Mesothelial cell of epicardium (in vitro differentiated cells): ENCODE results near the gene NINL. TPM values are rescaled to one million over a fixed set of nuclear protein-coding genes. Genes with fewer than 3 reads are reported as not detected.

ENCODE experiments used
- DNase-seq, 2 experiments: peaks; one replicate each; pipeline ENCODE4 v3.0.0; 2021; ENCODE audit warnings: low spot score in 2 of 2; ENCODE audit not compliant: unreplicated experiment in 2 of 2
- H3K27ac Mint-ChIP-seq: 2 replicates; pipeline ENCODE4 v1.8.0; 2021; ENCODE audit warnings: mixed read lengths
- H3K27me3 Mint-ChIP-seq: 2 replicates; pipeline ENCODE4 v1.8.0; 2021; ENCODE audit warnings: low read depth, mixed read lengths
- H3K36me3 Mint-ChIP-seq: 2 replicates; pipeline ENCODE4 v1.8.0; 2021; ENCODE audit warnings: mixed read lengths
- H3K4me1 Mint-ChIP-seq: 2 replicates; pipeline ENCODE4 v1.8.0; 2021; ENCODE audit warnings: mixed read lengths
- H3K4me3 Mint-ChIP-seq: 2 replicates; pipeline ENCODE4 v1.8.0; 2021; ENCODE audit warnings: mild to moderate bottlenecking, moderate library complexity, mixed read lengths
- H3K9me3 Mint-ChIP-seq: 2 replicates; pipeline ENCODE4 v1.8.0; 2021; ENCODE audit warnings: mixed read lengths
- total RNA-seq: library from RNA; stranded (reverse); gene quantifications from 3 replicates; pipeline ENCODE4 v1.2.1, GENCODE V29; 2021
- TF ChIP-seq, protein P1 (sequence below): fragments of 200-600 bp; sonication (generic); IDR thresholded peaks from one replicate; pipeline ENCODE4 v1.5.0; 2021; ENCODE audit warnings: antibody characterized with exemption; ENCODE audit not compliant: unreplicated experiment

The NINL gene
- total RNA-seq, 1 donor from 2014 or later: 85.9 TPM

DNA sequence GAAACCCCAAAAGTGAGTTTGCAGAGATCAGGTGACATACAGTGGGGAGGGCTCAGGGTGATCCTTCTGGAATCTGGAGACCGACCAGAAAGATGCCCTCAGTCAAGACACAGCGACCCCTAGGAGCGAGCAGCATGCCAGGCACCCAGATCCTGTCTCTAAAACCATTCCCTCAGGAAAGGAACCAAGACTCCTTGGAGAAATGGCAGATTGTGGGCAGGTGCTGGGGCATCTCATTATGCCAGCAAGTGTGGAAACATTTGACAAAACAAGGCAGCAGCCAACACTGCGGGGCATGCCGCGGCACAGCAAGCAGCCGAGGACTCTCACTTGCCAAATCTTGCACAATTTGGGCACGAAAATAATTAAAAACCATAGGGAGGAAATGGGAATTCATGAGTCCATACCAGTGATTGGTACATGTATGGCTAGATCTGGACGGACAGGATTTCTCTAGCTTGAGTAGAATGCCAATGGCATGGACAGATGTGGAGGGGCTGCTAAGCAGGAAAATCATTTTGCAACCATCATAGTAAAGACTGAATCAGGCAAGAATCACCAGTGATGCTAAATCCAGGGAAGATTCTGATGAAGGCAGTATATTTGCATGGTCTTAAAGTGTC lies 101.0 kb downstream of the NINL start:
- no peak overlapping the region for H3K27ac Mint-ChIP-seq
- H3K36me3 Mint-ChIP-seq: peaks cover 34% of the 10 kb centered on the region
- no peaks in the 10 kb centered on the region for H3K9me3 Mint-ChIP-seq
- no peak for DNase-seq
- TF ChIP-seq, protein P1, sequence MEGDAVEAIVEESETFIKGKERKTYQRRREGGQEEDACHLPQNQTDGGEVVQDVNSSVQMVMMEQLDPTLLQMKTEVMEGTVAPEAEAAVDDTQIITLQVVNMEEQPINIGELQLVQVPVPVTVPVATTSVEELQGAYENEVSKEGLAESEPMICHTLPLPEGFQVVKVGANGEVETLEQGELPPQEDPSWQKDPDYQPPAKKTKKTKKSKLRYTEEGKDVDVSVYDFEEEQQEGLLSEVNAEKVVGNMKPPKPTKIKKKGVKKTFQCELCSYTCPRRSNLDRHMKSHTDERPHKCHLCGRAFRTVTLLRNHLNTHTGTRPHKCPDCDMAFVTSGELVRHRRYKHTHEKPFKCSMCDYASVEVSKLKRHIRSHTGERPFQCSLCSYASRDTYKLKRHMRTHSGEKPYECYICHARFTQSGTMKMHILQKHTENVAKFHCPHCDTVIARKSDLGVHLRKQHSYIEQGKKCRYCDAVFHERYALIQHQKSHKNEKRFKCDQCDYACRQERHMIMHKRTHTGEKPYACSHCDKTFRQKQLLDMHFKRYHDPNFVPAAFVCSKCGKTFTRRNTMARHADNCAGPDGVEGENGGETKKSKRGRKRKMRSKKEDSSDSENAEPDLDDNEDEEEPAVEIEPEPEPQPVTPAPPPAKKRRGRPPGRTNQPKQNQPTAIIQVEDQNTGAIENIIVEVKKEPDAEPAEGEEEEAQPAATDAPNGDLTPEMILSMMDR: no peak
- H3K27me3 Mint-ChIP-seq: no peaks in the 10 kb centered on the region
- peaks cover 3% of the 10 kb centered on the region for H3K4me1 Mint-ChIP-seq
- no peak overlapping the region for H3K4me3 Mint-ChIP-seq

DNA sequence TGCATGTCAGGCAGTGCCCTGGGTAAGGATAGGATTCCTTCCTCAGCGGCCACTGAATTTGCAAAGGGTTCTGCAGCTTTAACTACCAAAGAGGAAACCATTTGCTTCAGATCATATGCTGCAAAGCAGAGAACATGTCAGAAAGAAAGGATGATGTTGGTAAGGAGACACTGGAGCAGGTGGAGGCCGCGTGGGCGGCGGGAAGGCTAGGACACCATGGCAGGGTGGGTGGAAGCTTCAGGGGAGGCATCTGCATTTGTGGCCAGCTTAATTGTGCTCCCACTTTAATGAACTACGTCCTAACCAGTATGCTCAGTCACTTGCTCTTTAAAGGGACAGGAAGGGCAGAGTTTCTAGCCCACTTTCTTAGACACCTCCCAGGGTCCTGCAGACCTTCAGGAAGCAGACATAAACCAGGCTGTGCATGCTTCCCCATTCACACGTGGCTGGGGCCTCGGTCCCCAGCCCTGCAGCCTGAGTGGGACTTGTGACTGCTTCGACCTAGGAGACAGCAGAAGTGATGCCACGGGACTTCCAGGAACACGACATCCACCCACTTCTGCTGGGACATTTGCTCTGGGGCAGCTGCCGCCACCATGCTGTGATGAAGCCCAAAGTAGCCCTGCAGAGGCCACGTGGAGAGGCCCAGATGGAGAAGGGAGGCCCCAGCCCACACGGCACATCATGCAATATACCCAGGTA lies 101.7 kb downstream of the NINL start:
- peaks cover 3% of the 10 kb centered on the region for H3K4me1 Mint-ChIP-seq
- TF ChIP-seq, protein P1: no peak
- peaks cover 36% of the 10 kb centered on the region for H3K36me3 Mint-ChIP-seq
- DNase-seq: no peak
- H3K27ac Mint-ChIP-seq: no peak overlapping the region
- no peak overlapping the region for H3K4me3 Mint-ChIP-seq
- H3K9me3 Mint-ChIP-seq: no peaks in the 10 kb centered on the region
- H3K27me3 Mint-ChIP-seq: no peaks in the 10 kb centered on the region

DNA sequence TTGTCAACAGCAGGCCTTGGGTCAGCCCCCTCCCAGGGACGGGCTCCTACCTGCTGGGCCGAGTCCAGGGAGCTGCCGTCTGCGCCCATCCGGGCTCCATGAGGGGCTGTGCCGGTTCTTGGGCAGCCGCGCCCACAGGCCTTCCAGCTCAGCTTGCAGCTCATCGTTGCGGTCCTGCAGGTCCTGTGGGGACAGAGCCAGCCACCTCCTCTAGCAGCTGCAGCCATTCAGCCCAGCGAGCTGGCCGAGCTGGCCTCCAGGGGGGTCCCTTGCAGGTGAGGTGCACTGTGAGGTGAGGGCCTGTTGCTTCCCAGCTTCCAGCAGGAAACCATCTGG lies 103.4 kb downstream of the NINL start:
- H3K36me3 Mint-ChIP-seq: peaks cover 41% of the 10 kb centered on the region
- H3K4me3 Mint-ChIP-seq: no peak overlapping the region
- no peaks in the 10 kb centered on the region for H3K9me3 Mint-ChIP-seq
- no peak for DNase-seq
- H3K27ac Mint-ChIP-seq: no peak overlapping the region
- H3K27me3 Mint-ChIP-seq: no peaks in the 10 kb centered on the region
- peaks cover 3% of the 10 kb centered on the region for H3K4me1 Mint-ChIP-seq
- TF ChIP-seq, protein P1: no peak

DNA sequence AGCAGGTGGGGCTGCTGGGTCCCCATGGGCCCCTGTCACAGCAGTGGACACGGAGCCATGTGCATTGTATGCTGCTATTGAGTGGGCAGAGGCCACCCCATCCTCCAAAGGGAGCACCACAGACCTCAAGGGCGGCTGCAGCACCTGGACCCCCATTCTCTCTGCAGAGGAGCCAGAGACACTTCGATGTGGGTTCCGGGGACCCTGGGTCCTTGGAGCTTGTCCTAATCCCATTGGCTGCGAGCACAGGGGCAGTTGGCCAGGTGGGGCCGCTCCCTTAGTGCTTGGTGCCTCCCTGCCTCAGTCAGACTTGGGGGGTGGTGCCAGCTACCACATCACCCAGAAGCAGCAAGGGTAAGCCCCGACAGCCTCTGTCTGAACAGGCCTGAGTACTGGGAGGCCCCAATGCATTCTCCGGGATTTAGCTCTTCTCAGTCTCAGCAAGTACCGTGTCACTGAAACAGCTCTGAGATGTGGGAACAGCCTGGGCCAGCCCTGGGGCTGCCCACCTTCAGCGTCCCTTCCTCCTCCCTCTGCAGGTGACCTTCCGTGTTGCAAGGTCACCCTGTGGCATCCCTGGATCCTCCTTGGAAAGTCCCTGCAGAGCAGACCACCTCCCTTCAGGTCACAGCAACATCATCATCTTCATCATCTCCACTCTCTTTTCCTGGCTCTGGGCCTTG lies 104.0 kb downstream of the NINL start:
- TF ChIP-seq, protein P1: no peak
- Mint-ChIP-seq H3K36me3 (peaks cover 42% of the 10 kb centered on the region), H3K27ac (no peak overlapping the region), H3K4me3 (no peak overlapping the region), H3K9me3 (no peaks in the 10 kb centered on the region), H3K4me1 (peaks cover 3% of the 10 kb centered on the region), H3K27me3 (no peaks in the 10 kb centered on the region)
- DNase-seq: no peak

DNA sequence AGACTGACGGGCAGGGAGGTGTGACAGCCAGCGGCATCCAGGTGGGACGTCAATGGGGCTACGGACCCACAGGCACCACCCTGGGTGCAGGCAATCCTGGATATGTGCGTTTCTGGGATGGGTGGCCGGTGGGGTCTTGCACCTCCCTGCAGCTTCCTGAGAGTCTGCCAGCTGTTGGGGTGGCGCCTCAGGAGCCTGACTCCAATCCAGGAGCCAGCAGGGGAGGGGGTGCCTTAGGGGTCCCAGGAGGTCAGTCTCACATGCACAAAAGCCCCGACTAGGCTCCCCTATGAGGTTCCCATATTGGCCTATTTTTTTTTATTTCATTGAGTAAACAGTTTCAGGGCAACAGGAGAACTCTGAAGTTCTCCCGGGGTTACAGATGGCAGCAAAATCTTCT lies 104.5 kb downstream of the NINL start:
- H3K27me3 Mint-ChIP-seq: no peaks in the 10 kb centered on the region
- no peak overlapping the region for H3K4me3 Mint-ChIP-seq
- H3K27ac Mint-ChIP-seq: no peak overlapping the region
- TF ChIP-seq, protein P1: no peak
- no peaks in the 10 kb centered on the region for H3K9me3 Mint-ChIP-seq
- H3K36me3 Mint-ChIP-seq: peaks cover 43% of the 10 kb centered on the region
- H3K4me1 Mint-ChIP-seq: no peaks in the 10 kb centered on the region
- DNase-seq: no peak
